HTERT RPE-1 (cell line): ENCODE measurements around the gene NKIRAS2.

ENCODE experiments used
- in situ Hi-C: fragments of 300-500 bp; cut with MboI; formaldehyde crosslinking; loops from 4 replicates; pipeline ENCODE4 v1.14.3; 2020; ENCODE audit warnings: low sequenced_read_pairs

Gene NKIRAS2

DNA sequence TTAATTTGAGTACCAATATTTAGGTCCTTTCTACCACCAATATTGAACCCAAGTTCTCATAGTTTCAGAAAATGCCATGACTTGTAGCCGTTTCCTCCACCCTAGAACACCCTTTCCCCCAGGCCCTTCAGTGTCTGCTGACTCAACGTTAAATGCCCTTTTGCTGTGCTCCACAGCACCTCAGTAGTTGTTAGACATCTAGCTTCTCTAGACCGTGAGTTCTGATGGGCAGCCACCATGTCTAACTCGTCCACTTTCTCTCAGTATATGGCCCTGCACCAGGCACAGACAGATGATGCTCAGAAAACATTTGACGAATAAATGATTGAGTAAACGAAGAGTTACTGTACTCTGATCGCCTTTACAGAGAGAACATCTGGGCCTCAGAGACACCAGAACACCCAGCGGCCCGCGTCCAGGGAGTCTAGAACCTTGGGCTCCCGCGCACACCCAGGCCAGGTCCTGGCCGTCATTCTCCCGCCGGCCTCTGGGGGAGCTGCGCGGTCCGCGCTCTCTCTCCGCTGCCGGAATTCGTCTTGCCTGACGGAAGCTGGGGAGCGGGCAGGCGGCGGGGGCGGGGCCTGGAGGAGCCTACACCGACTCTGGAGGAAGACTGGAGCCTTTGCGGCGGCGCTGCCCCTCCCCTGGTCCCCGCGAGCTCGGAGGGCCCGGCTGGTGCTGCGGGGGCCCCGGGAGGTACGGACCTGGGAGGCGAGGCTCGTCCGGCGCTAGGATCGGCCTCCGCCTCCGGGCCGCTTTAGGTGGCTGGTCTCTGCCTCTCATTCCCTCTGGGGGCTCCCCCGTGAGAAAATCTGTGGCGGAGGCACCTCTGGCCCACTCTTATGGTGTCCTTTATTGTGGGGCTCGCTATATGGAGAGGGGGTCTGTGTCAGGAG, at the start of gene NKIRAS2:
Gene NKIRAS2, plus strand, starts transcription at position 582 of the 896 bp plus-strand sequence. CDS start 1,488 bp downstream, outside the sequence.
- in situ Hi-C loops, result no loop called here

DNA sequence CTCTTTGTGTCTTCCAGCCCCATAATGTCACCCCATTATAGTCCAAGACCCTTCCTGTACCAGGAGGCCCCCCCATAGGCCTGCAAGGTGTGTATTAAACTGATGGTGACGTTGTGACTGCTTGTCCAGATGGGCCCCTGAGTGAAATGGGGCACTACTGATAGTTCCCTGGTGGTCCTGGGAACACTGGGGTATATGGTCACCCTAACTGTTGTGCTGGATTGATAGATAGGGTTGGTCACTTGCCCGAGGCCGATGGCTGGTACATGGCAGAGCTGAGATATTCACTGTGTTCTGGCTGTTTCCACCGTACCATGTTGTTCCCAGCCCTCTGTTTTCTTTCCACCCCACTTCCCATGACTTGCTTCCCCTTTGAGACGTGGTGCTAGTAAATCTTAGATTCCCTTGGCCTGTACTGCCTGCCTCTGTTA, 49.0 kb upstream of the NKIRAS2 start:
- in situ Hi-C loops, result no loop called here

DNA sequence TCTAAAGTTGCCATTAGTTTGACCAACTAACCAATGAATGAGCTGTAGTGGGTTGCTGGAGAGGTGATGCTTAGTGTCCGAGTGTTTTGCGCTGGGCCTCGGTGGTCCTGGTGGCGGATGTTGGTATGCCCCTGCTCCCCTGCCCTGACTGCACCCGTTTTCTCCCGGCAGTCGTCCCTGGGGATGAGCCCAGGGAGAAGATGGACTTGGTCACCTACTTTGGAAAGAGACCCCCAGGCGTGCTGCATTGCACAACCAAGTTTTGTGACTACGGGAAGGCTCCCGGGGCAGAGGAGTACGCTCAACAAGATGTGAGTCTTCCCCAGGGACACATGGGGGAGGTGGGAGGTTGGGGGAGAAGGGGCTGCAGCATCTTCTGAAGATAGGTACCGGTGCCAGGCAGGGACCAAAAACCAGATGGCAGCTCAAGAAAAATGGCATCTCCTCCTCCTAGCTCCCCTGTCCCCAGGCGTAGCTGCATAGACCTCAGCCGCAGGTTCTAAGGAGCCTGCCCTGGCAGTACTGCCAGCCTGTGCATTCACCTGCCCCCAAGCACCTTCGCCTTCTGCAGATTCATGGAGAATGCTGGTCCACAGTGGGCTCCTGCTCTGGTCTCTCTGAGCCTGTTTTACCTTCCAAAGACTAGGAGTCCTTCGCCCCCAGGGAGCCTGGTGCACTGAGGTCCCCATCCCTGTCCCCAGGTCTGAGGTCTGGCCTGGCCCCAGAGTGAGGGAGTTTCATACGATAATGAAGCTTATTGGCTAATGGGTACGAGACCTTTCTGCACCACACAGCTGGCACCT, 48.0 kb upstream of the NKIRAS2 start:
- in situ Hi-C loops, result no loop called here

DNA sequence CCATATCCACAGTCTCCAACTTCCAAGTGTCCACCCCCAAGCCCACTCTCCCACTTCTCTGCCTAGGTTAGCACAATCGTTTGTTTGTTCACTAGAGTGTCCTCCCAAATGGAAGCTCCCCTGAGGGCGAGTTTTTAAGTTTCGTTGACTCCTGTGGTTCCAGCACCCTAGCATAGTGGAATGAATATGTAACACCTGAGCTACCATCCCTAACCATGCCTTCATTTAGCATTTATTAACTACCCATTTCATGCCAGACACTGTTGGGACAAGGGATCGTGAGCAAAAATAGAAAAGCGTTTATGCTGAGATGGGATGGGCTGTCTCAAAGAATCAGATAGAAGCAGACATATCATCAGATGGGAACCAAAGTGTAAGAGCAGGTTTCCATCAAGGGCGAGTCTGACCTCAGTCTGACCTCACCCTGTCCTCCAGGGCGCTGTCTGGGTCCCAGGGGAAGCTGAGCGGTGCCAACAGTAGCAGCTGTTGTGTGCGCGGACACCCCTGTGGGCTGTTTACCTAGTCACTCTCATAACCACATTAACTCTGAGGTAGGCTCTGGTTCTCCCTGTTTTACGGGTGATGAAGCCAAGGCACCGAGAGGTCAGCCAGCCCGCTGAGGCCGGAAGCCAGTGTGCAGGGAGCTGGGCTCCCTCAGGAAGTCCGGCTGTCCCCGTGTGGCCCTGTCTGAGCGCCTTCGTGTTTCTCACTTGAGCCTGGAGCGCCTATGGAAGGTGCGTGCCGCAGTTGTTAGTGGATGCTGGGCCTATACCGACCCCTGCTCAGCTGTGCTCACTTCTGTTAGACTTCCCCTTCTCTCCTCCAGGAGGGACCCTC, 47.1 kb upstream of the NKIRAS2 start:
- in situ Hi-C loops, result no loop called here

DNA sequence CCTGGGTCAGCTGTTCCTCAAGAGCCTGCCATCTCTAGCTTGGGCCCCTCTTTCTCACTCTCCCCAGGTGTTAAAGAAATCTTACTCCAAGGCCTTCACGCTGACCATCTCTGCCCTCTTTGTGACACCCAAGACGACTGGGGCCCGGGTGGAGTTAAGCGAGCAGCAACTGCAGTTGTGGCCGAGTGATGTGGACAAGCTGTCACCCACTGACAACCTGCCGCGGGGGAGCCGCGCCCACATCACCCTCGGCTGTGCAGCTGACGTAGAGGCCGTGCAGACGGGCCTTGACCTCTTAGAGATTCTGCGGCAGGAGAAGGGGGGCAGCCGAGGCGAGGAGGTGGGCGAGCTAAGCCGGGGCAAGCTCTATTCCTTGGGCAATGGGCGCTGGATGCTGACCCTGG, 46.5 kb upstream of the NKIRAS2 start:
- in situ Hi-C loops, result no loop called here

DNA sequence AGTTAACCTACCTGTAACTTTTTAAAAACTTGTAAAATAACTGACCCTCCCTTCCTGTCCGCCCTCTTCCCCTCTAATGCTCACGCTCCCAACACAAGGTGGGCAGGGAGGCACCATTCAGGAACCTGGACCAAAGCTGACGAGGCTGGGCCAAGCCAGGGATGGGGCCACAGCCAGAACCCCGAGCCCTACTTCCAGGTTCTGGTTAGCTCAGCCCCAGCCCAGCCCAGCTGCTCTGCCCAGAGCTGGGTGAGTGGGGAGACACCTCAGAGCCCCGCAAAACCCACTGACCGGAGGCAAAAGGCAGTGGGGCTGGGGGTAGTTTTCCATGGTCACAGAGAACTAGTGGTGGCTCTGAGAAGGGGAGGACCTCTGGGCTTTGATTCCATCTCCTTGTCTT, 45.9 kb upstream of the NKIRAS2 start:
- in situ Hi-C loops, result no loop called here

DNA sequence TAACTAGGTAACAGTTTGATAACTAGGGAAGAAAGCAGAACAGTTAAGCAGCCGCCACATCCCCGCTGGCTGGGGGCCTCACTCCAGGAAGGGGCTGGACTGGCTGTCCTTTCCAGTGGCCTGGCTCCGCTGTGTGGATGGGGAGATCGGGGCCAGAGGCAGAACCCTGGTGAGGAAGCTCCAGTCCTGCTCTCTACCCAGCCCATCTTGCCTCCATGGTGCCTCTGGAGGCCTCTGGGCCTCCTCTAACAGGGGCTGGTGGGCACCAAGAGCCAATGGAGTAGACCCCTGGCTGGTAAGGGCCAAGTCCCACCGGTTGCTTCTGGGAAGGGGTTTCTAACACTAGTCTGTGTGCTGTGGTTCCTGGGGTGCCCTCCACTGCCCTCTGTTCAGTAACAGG, 45.2 kb upstream of the NKIRAS2 start:
- in situ Hi-C loops, result no loop called here

DNA sequence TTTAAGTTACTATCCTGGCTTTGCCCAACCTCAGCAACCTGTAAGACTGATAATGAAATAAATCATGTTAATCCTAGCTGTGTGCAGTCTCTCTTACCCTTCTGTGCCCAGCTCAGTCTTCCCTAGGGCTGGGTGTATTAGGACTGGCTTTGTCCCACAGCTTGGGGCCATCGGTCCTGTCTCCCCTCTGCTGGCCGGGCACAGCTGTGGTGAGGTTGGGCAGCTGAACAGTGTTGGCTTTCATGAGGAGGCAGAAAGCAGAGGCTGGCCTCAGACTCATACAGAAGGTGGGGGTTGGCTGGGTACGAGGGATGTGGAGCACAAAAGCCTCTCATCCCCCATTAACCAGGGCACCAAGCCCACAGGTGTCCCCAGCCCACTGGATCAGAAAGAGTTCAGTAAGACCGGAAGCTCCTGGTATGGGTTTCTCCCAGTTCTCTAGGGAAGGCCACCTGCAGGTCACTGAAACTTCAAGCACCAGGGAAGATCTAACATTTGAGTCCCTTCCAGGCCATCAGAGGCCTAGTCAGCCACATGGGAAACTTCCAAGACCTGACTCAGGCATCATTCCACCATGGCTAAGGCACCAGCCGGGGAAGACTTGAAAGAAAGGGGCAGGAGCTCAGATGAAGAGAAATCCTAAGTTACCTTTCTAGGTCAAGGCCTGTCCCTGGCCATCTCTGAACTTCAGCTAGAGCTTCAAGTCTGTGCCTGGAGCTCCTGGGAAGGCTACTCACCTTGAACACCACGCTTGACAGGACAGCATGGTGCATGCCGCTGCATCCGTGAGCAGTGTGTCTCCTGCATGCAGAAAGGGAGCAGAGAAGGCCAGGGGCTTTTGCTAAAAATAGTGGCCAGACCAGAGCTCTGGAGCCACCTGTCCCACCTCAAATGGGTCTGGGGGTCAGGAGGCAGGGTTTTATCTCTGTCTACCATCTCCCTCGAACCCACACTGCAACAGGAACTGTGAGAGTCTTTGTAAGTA, 44.5 kb upstream of the NKIRAS2 start:
- in situ Hi-C loops, result no loop called here

DNA sequence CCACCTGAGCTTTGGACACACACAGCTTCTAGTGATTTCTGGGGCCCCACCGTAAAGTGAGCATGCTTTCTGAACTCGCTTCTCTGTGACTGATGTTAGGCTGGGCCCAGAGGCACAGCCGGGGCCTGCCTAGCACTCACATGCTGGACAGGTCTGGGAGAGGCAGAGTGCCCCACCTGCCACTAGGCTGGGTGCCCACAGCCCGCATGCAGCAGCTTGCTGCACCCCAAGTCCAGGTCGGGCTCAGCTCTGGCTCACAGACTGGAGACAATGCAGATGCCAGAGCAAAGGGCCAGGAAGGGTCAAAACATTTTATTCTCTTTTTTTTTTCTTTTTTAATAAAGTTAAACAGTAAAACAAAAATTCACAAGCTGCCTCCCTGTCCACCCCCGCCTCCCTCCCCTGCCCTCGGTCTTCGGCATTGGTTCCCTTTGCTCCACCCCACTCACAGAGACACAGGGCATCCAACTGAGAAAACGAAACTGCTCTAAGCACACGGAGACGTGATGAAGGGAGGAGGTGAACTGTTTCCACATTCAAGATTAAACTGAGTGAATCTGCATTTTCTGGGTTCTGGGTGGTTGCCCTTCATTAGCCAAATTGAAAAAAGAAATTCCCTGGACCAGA, 43.6 kb upstream of the NKIRAS2 start:
- in situ Hi-C loops, result no loop called here

DNA sequence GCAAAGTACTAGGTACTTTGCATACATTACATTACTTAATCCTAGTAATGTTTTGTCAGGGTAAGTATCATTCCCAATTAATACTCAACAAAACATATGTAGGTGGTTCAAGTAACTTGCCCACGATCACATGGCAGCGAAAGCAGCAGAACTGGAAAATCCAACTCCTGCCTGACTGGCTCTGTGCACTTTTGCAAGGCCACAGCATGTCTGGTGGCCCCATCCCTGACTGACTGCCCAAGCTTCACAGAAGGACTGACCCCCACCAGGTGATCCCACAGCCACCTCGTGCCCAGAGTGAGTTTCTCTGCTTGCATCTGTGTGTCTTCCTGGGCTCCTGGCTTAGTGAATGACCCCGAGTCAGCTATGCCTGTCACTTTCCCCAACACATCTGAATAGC, 41.9 kb upstream of the NKIRAS2 start:
- in situ Hi-C loops, result no loop called here

DNA sequence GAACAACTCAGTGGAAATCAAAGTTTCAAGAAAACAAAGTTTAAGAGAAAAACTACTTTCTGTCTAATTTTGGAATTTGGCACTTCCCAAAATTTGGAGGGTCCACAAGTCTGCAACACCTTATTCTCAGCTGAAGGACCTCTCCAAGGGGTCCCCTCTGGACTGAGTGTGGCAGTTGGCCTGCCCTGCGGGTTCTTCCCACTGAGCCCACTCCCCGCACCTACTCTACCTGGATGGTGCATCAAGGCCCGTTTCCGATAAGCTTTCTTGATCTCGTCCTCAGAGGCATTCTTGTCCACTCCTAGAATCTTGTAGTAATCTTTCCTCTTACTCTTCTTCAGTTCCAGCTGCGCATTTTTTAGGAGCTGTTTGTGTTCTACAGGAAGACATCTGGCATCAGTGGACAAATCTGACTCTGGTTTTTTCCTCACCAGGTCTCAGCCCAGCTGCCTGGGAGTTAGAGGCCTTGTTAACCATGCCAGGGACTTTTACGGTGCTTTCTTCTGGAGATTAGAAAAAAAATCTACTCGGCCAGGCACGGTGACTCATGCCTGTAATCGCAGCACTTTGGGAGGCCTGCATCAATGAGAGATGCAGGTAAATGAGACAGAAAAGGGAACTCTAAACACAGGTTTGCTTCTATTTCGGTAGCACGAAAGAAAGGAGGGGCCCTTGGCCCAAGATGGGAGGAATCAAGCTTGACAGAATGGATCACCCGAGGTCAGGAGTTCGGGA, 37.7 kb upstream of the NKIRAS2 start:
- in situ Hi-C loops, result no loop called here

DNA sequence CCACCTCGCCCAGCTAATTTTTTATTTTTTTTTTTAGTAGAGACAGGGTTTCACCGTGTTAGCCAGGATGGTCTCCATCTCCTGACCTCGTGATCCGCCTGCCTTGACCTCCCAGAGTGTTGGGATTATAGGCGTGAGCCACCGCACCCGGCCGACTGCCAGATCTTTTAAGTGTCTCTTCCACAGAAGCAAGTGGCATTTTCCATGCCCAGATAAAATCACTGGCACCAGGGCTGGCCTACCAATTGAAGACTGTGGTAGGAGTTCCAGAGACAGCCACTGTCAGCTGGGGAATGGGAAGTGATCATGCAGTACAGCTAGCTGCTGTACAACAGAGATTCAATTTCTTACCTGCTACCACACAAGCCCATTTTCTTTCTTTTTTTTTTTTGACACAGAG, 35.4 kb upstream of the NKIRAS2 start:
- in situ Hi-C loops, result no loop called here

DNA sequence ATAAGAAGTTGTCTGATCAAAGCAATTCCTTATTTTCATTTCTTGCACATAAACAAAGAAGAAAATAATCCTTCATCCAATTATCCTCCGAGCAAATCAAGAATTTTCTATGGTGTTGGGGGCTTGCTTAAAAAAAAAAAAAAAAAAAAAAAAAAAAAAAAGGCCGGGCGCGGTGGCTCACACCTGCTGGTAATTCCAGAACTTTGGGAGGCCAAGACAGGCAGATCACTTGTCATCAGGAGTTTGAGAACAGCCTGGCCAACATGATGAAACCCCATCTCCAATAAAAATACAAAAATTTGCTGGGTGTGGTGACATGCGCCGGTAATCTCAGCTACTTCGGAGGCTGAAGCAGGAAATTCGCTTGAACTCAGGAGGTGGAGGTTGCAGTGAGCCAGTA, 34.0 kb upstream of the NKIRAS2 start:
- in situ Hi-C loops, result no loop called here

DNA sequence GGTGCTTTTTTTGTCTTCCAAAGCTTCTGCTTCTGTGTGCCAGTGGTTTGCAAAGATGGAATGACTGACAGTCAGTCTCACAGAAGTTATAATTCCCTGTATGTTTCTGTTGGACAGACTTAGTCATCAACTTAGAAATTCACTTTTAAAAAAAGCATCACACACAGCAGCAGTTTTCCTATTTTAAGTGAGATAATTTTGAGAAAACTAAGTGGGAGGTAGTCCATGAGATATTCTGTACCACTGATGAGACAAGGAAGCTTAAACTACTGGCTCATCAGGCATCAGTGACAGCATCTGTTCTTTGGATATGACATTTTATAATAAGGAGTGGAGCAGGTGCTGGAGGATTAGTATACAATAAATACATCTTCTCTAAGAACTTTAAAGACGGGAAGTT, 33.3 kb upstream of the NKIRAS2 start:
- in situ Hi-C loops, result no loop called here

DNA sequence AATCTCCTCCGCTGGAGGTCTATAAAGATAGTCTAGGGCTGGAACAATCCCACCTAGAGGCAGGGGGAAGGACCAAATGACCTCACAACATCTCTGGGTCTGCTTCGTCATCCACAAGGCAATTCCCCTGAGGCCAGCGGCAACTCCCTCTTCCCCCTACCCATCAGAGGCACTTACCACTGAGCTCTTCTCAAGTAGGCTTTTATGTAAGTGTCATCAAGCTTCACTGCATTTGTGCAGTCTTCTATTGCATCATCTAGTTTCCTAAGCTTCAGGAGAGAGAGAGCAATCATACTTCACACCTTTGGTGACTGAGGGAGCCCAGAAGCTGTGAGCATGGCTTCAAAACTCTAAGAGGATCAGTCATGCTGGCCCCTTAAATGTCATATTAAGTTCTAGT, 32.2 kb upstream of the NKIRAS2 start:
- in situ Hi-C loops, result no loop called here

DNA sequence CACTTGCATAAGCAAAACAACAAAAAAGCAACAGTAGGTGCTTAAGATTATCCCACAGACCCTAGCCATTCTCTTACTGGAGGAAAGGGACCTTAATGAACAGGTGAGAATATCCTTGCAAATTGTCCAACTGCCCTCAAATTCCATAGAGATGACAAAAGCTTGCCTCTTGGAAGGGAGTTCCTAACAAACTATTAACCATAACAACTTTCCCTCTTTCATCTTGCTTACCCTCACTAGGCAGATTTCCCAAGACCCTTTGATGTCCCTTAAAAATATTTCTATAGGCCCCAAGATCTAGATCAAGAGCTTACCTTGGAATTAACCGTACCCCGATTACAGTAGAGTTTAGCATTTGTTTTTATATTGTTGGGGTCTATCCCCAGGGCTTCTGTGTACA, 31.5 kb upstream of the NKIRAS2 start:
- in situ Hi-C loops, result no loop called here

DNA sequence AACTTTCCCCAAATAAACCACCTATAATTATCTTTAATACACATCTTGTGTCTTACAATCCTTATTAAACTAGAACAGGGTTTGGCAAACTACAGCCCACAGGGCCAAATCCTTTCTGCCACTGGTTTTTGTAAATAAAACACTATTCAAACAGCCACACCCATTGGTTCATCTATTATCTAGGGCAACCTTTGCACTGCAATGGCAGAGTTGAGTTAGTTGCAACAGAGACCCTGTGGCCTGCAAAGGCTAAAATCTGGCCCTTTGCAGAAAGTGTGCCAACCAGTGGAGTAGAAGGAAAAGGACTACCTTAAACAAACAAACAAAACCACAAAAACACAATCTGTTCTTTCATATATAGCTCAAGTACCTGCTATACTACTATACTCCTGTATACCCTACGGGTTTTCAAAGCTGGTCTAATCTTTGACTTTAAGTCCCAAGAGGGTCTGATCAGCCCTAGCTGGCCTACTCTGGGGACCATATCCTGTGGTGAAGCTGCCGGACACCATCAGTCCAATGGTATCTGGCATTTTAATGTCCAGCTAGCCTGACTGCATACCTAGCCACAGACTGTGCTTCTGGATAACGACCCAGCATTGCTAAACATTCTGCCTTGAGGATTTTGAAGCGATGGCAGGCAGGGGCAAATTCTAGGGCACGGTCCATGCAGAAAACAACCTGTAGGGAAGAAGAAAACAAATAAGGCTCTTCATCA, 30.0 kb upstream of the NKIRAS2 start:
- in situ Hi-C loops, result no loop called here

DNA sequence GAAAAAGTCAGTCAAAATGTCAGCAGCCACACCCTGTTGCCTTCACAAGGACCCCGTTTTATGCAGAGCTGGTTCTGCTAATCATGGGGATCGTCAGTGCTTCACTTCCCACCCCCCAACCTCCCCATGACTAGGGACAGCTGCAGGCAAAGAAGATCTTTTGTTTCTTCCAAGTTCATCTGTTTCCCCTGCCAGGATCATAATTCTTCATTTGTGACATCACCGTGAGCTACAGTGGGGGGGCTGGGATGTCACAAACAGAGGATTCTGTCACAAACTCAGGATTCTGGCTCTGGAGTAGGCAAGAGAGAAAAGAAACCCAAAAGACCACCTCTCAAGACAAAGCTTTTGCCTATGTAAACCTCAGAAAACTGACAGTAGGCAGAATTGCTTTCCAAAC, 27.3 kb upstream of the NKIRAS2 start:
- in situ Hi-C loops, result no loop called here
